GM18505 (cell line): ENCODE data around the gene INSM1.
"Not testable (repeated sequence)": the region's sequence is repeated elsewhere in the genome, so short reads cannot be mapped to it uniquely, and the experiment has no call there.

Experiments used
- ATAC-seq: cut with Tn5 transposase; IDR thresholded peaks from one replicate; pipeline ENCODE4 v1.9.1; 2021; ENCODE audit not compliant: unreplicated experiment
- POLR2A ChIP-seq: IDR thresholded peaks from 4 replicates; pipeline ENCODE4 v1.6.1; 2011; ENCODE audit warnings: borderline replicate concordance; ENCODE audit not compliant: insufficient read depth, insufficient read length; ENCODE audit errors: extremely low read depth

The INSM1 gene

DNA sequence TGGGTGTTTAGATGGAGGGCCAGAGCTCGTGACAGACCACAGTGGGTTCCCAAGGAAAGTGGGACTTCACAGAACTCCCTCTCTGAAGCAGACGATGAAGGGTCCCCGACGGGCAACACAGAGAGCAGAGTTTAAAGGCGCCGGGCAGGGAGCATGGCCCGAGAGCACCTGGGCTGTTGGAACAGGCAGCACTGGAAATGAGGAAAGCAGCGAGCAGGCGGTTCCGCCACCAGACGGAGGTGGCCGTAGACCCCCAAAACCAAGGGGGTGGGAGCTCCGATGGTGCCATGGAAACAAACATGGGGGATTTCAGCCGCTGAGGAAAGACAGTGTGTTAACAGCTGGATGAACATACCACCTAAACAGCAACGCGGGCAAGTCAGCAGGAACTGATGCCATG is 27.5 kb upstream of the INSM1 start:
- no peak for TF ChIP-seq POLR2A
- no peak for ATAC-seq

GRCh38 chr20:20341371-20341770 is 26.5 kb upstream of the INSM1 start:
- no peak for ATAC-seq
- TF ChIP-seq POLR2A, result no peak

GRCh38 chr20:20342066-20342465 is 25.8 kb upstream of the INSM1 start:
- ATAC-seq, result no peak
- no peak for TF ChIP-seq POLR2A

- ATAC-seq, result no peak
- no peak for TF ChIP-seq POLR2A
These were observed 24.0 kb upstream of the INSM1 start for GRCh38 chr20:20343932-20344331.

DNA sequence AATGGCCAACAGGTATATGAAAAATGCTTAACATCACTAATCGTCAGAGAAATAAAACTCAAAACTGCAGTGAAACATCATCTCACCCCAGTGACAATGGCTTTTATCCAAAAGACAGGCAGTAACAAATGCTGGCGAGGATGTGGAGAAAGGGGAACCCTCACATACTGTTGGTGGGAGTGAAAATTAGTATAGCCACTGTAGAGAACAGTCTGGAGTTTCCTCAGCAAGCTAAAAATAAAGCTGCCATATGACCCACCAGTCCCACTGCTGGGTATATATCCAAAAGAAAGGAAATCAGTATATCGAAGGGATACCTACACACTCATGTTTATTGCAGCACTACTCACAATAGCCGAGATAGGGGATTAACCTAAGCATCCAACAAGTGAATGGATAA is 23.4 kb upstream of the INSM1 start:
- TF ChIP-seq POLR2A, result no peak

GRCh38 chr20:20353576-20353975 is 14.3 kb upstream of the INSM1 start:
- TF ChIP-seq POLR2A, result no peak
- no peak for ATAC-seq

More for the DNA sequence above, 23.4 kb upstream of the INSM1 start:
- ATAC-seq, result no peak

DNA sequence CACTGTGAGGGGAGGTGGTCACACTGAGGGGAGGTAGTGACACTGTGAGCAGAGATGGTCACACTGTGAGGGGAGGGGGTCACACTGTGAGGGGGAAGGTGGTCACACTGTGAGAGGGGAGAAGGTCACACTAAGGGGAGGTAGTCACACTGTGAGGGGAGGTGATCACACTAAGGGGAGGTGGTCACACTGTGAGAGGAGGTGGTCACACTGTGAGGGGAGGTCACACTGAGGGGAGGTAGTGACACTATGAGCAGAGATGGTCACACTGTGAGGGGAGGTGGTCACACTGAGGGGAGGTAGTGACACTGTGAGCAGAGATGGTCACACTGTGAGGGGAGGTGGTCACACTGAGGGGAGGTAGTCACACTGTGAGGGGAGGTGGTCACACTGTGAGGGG is 12.4 kb upstream of the INSM1 start:
- not testable (repeated sequence) for ATAC-seq

GRCh38 chr20:20358801-20359200 is 9.1 kb upstream of the INSM1 start:
- ATAC-seq, result no peak
- no peak for TF ChIP-seq POLR2A

GRCh38 chr20:20359628-20360027 is 8.3 kb upstream of the INSM1 start:
- TF ChIP-seq POLR2A, result no peak
- ATAC-seq, result no peak

- peak; percentile 78 for ATAC-seq
- no peak for TF ChIP-seq POLR2A
These were observed 7.4 kb upstream of the INSM1 start for GRCh38 chr20:20360464-20360863.

DNA sequence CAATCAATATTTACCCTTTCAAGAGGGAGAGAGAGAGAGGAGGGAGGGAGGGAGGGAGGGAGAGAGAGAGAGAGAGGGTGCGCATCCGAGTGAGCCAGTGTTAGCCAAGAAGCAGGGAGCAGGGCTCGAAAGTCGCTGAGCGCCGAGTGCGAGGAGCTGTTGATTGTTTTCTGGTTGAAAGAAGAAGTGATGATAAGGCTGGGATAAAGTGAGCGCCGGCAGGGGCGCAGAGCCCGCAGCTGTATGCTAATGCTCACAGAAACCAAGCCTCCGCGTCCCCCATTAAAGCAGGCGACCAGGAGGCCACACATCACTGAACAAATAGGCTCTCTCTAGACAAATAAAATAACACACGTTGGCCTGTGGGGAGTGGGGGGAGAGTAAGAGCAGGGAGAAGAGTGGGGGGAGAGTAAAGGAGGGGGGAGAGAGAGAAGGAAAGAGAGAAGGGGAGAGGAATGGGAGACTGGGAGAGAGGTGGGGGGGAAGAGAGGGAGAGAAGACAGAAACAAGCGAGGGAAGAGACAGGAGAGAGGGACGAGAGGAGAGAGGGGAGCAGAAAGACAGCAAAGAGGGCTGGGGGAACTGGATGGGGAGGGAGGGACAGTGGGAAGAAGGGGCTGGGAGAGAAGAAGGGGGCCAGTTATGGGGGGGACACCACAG is 5.0 kb upstream of the INSM1 start:
- no peak for ATAC-seq
- no peak for TF ChIP-seq POLR2A

GRCh38 chr20:20363434-20363798 is 4.5 kb upstream of the INSM1 start:
- no peak for TF ChIP-seq POLR2A
- ATAC-seq, result no peak

DNA sequence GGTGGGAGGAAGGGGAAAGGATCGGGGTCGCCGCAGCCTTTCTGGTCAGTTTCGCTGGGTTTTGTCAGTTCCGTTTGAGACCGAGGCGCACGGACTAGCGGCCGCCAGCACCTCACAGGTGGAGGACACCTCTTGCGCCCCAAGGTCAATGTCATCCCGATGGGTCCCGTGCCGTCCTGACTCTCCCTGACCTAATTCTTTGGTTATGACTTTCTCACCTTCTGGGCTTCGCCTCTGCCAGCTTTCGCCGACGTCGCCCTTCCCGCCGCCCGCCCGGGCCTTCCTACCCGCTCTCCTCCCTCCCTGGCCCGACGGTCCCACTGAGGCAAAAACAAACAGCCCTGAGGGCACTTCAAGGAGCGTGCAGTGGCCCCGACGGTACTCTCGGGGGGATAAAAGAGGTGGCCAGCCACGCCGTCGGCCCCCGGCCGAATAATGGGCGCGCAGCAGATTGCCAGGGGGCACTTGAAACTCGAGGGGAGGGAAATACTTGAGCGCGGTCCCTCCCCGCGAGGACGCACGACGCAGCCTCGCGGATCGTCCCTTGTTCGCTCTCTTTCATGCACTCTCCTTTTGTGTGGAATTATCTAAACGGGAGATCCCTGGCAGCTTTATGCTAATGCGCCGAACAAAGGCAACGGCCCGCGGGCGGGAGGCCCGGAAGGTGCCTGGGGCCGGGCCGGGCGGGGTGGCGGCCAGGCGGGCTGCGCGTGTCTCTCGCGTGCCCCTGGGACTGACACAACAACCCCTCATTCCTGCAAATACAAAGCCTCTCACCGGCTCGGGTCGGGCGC is 3.9 kb upstream of the INSM1 start:
- TF ChIP-seq POLR2A, result no peak
- no peak for ATAC-seq
